Fibroblast of pulmonary artery (primary cell): ENCODE results near the gene ZSCAN10.
A peak's percentile ranks its signal among the peaks of the same experiment; 100 is the strongest.
"Not testable (repeated sequence)": the region's sequence is repeated elsewhere in the genome, so short reads cannot be mapped to it uniquely, and the experiment has no call there.

Experiments used
- DNase-seq: peaks from one replicate; pipeline ENCODE4 v3.0.0-alpha.2; 2010; ENCODE audit warnings: low read depth
- H3K4me3 ChIP-seq: replicated peaks from 2 replicates; pipeline ENCODE4 v1.5.1; 2011; ENCODE audit warnings: low read depth, mild to moderate bottlenecking, control low read depth, low read length, moderate library complexity
- TF ChIP-seq, protein P1 (sequence below): IDR thresholded peaks from 2 replicates; pipeline ENCODE4 v1.5.1; 2011; ENCODE audit warnings: mild to moderate bottlenecking, control low read depth, low read length, inconsistent platforms; ENCODE audit errors: missing control alignments

The ZSCAN10 gene

GRCh38 chr16:3057181-3058138 is 41.6 kb downstream of the ZSCAN10 start:
- TF ChIP-seq, protein P1, sequence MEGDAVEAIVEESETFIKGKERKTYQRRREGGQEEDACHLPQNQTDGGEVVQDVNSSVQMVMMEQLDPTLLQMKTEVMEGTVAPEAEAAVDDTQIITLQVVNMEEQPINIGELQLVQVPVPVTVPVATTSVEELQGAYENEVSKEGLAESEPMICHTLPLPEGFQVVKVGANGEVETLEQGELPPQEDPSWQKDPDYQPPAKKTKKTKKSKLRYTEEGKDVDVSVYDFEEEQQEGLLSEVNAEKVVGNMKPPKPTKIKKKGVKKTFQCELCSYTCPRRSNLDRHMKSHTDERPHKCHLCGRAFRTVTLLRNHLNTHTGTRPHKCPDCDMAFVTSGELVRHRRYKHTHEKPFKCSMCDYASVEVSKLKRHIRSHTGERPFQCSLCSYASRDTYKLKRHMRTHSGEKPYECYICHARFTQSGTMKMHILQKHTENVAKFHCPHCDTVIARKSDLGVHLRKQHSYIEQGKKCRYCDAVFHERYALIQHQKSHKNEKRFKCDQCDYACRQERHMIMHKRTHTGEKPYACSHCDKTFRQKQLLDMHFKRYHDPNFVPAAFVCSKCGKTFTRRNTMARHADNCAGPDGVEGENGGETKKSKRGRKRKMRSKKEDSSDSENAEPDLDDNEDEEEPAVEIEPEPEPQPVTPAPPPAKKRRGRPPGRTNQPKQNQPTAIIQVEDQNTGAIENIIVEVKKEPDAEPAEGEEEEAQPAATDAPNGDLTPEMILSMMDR = no peak
- DNase-seq = no peak
- H3K4me3 ChIP-seq = peak overlapping the region; percentile 7

GRCh38 chr16:3056336-3057180 is 42.5 kb downstream of the ZSCAN10 start:
- no peak overlapping the region for H3K4me3 ChIP-seq
- DNase-seq = no peak
- TF ChIP-seq, protein P1 = no peak

DNA sequence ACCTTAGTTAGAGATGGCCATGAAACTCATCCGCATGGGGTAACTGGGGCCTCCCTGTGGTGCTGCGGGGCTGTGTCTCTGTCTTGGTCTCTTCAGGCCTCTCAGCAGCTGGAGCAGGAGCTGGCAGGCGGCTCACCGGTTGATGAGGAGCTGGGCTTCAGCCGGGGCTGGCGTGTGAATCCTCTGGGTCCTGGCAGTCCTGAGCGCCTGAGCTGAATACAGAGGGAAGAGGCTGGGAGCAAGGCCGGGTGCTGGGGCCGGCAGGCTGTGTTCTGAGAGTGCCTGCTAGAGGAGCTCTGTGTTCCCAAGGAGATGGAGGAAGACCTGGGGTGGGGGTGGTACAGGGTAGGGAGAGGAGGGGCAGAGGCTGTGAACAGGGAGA is 43.4 kb downstream of the ZSCAN10 start:
- DNase-seq, H3K4me3 ChIP-seq: not testable (repeated sequence)

DNA sequence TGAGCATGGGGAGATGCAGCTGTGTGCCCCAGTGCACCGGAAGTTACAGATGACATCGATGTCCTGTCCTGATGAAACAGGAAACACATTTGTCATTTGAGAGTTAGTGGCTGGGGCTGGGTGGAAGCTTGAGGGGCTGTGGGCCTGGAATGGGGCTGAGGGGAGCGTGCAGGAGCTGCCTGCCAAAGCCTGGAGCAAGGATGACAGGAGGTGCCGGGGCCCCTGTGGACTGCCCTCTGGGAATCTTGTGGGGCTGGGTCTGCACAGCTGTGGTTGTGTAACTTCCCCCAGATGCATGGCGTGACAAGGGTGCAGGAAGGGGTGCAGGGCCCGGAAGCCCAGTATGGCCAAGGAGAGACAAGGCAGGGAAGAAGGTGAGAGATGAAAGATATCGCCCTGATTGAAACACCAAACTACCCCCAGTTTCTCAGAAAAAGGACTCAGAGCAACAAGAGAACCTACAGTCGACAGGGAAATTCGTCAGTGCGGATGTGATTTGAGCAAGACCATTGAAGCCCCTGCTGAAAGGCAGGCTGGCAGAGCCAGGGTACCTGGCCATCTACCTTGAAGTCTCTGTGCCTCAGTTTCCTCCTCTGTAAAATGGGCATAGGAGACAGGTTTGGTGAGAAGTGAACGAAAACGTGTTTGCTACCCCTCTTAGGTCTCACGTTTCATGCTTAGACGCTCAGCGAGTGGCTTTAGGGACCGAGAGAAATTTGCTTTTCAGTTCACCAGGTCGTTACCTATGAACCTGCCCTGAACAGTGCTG is 43.9 kb downstream of the ZSCAN10 start:
- DNase-seq = no peak
- no peak overlapping the region for H3K4me3 ChIP-seq
- TF ChIP-seq, protein P1 = no peak

GRCh38 chr16:3053330-3053710 is 45.8 kb downstream of the ZSCAN10 start:
- not testable (repeated sequence) for DNase-seq, H3K4me3 ChIP-seq

GRCh38 chr16:3052571-3053329 is 46.3 kb downstream of the ZSCAN10 start:
- not testable (repeated sequence) for H3K4me3 ChIP-seq, DNase-seq

GRCh38 chr16:3051494-3051893 is 47.6 kb downstream of the ZSCAN10 start:
- TF ChIP-seq, protein P1 = no peak
- DNase-seq = no peak
- H3K4me3 ChIP-seq = no peak overlapping the region
